Epithelial cell of proximal tubule (primary cell): ENCODE results near the gene LY6G6C. TPM values are rescaled to one million over a fixed set of nuclear protein-coding genes. Genes with fewer than 3 reads are reported as not detected.

ENCODE experiments used
- DNase-seq: peaks from one replicate; pipeline ENCODE4 v3.0.0-alpha.2; 2011; ENCODE audit warnings: low read depth
- H3K4me3 ChIP-seq: 2 replicates; pipeline ENCODE4 v1.5.1; 2011; ENCODE audit warnings: low read depth, mild to moderate bottlenecking, low read length
- total RNA-seq: library from RNA; depleted of rRNA; stranded (reverse); fragments of >200 nt; gene quantifications from 2 replicates; pipeline ENCODE4 v1.2.3, GENCODE V29; 2015
- TF ChIP-seq, protein P1 (sequence below): conservative IDR thresholded peaks from 2 replicates; pipeline ENCODE4 v1.5.1; 2012; ENCODE audit warnings: low read depth, mild to moderate bottlenecking, low read length

The LY6G6C gene
- total RNA-seq, 1 donor from 2014 or later: not detected

DNA sequence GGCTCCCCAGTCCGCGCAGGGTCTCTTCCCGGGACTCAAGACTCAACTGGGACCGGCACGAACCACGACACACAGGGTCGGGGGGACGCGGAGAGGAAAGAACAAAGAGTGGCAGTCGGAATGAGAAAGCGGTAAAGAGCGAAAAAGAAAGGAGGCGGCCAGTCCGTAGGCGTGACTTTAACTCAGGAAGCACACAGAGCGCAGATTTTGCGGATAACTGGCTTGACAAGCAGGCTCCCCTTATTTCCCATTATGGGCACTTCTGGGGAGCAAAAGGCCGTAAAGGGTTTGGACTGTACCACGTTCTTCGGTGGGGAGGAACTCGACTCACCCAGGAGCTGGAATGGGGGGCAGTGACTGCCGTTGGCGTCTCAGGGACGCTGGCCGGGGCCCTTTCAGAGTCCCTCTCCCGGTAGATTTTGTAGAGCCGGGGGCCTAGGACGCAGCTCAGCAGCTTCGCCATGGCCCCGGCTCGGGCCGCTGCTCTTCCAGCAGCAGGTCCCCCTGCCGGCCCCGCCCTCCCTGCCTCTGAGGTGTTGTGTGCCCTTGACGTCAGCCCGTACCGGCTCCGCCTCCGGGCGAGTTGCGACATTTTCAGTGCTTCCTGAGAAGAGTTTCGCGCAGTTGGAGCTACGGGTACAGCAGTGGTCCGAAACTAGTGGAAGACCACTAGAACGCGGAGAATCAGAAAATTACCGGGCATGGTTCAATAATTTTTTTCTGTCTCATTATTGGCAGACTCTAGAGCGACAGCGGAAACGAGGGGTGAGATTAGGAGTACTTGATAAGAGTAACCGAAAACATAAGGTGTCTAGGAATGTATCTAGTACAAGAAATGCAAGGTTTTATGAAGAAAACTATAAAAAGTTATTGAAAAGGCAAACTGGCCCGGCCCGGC lies 18.5 kb downstream of the LY6G6C start, which contains the start of gene ABHD16A:
Gene ABHD16A (minus strand): TSS at position 506 of the 898 bp plus-strand sequence. CDS start 43 bp downstream, at position 463.
- DNase-seq: peak; percentile 87
- TF ChIP-seq, protein P1, sequence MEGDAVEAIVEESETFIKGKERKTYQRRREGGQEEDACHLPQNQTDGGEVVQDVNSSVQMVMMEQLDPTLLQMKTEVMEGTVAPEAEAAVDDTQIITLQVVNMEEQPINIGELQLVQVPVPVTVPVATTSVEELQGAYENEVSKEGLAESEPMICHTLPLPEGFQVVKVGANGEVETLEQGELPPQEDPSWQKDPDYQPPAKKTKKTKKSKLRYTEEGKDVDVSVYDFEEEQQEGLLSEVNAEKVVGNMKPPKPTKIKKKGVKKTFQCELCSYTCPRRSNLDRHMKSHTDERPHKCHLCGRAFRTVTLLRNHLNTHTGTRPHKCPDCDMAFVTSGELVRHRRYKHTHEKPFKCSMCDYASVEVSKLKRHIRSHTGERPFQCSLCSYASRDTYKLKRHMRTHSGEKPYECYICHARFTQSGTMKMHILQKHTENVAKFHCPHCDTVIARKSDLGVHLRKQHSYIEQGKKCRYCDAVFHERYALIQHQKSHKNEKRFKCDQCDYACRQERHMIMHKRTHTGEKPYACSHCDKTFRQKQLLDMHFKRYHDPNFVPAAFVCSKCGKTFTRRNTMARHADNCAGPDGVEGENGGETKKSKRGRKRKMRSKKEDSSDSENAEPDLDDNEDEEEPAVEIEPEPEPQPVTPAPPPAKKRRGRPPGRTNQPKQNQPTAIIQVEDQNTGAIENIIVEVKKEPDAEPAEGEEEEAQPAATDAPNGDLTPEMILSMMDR: no peak
- H3K4me3 ChIP-seq: peak within 1 kb of the TSS; percentile 80

DNA sequence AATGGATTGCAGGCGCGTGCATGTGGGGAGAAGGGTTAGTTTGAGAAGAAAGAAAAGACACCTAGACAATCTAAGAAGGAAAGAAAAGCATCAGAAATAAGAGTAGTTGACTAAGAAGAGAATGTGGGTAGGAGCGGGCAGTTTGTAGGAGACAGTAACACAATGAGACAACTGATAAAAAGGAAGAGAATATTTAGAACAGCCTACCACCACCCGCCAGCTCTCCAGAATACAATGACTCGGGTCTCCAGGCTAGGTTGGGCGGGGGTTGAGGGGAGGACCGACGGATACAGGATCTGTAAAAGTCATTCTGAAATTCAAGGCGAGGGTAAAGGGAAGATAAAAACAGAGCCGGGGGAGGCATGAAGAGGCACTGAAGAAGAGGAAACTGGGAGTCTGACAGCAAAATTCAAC lies 19.1 kb downstream of the LY6G6C start:
- TF ChIP-seq, protein P1: no peak
- no peak for DNase-seq
- peak overlapping the region; percentile 80 for H3K4me3 ChIP-seq

DNA sequence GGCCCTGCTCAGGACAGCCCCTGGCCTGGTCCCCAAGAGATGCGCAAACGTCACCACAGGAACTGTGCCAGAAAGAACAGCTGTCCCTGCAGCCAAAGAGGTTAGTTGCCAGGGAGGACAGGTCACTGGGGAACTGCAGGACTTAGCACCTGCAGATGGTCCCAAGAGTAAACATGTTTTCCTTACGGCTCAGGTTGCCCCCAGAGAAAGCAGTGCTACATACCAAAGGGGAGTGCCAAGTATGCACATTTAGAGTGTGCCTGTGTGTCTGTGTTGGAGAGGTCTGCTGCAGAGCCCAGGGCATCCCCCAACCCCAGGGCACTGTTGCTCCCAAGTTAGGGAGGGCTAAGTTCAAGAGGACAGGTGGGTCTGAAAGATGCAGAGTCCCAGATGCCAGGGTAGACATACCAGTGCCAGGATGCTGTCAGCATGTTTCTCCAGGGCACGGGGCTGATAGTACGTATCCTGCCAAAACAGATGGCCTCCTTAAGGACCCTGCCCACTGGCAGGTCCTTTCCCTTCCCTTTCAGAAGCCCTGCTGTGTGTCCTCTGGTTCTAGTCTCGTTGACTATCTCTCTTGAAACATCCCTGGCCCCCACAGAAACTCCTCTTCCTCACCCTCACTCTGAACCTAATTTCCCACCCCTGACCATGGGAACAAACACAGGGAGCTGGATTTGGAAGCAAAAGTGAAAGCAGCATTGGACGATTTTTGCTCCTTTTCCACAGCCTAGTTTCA lies 19.7 kb downstream of the LY6G6C start:
- DNase-seq: no peak
- peak overlapping the region; percentile 80 for H3K4me3 ChIP-seq
- TF ChIP-seq, protein P1: no peak

DNA sequence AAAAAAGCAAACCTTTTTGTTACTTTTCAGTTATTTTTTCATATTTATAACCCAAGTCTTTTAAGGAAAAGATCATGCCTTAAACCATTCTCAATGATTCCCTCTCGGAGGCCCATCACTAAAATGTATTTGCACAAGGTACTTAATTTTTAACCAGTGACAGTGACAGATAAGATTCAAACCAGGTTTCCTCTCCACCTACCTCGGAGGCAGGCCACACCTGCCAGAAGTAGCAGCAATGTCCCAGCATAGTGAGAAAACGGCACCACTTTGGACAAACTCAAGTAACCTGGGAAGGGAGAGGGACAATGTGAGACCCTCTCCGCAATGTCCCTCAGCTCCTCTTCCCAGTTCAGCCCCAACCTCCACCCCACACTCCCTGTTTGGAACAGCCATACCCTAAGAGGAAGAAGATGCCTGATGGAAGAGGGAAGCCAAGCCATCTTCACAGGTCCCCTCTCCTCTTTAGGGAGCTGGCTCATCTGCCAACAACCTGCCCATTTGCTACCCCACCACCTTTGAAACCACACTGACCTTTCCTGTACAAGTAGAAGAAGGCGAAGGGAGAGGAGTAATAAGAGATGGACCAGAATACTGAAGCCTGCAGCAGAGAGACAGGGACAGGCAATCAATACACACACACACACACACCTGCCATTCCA lies 20.7 kb downstream of the LY6G6C start:
- no peak overlapping the region for H3K4me3 ChIP-seq
- DNase-seq: no peak
- TF ChIP-seq, protein P1: no peak

DNA sequence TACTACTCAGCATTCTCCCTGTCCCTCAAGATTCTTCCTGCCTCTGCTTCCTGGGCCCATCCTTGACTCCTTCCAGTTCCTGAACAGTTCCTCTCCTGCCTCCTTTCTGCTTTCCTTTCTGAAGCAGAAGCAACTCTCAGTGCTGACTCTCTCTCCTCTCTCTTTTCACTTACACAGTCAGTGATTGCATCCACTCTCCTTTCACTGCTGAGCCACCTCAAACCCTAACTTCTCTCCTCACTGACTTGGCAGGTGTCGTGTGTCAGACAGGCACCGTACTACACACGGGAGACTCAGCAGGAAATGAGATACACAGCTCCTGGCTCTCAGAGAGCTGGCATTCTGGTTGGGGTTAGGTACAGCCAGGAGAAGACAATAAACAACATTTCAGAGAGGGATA lies 24.0 kb downstream of the LY6G6C start:
- DNase-seq: no peak
- TF ChIP-seq, protein P1: no peak
- H3K4me3 ChIP-seq: no peak overlapping the region

DNA sequence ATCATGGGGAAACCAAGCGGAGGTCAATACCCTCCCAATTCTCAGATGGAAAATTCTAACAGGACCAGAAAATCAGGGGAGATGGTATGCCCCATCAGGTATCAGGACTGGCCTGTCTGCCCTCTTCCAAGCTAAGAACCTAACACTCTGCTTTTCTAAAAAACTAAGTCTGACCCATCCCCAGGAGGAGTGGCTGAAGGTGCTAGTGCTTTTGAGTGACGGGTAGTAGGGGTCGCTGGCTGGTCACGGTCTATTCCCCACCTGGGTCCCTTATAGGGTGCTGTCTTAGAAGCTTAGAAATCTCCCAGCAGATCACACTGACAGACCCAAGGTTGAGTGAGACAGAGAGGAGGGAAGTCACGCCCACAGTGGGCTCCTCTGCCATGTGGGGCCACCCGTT lies 28.0 kb downstream of the LY6G6C start:
- no peak for DNase-seq
- TF ChIP-seq, protein P1: no peak

More for the DNA sequence above, 28.0 kb downstream of the LY6G6C start:
- H3K4me3 ChIP-seq: no peak overlapping the region
